Mammary epithelial cell (primary cell): ENCODE data around the gene PODN.

Experiments
- EZH2 ChIP-seq: IDR thresholded peaks from 2 replicates; pipeline ENCODE4 v1.6.1; 2012; ENCODE audit warnings: low read length, inconsistent platforms, borderline replicate concordance
- TF ChIP-seq, protein P1 (sequence below), 2 donors: IDR thresholded peaks in 1 of 2; conservative IDR thresholded peaks in 1 of 2; 2 replicates each; pipeline ENCODE4 v1.5.1; 2011 to 2012; ENCODE audit warnings: inconsistent platforms in 2 of 2, low read length in 2 of 2, mild to moderate bottlenecking in 2 of 2, control low read depth in 1 of 2, low read depth in 1 of 2; ENCODE audit not compliant: insufficient read depth in 1 of 2; ENCODE audit errors: extremely low read depth in 1 of 2

GRCh38 chr1:53115403-53116306 is 53.6 kb downstream of the PODN start:
- TF ChIP-seq, protein P1, sequence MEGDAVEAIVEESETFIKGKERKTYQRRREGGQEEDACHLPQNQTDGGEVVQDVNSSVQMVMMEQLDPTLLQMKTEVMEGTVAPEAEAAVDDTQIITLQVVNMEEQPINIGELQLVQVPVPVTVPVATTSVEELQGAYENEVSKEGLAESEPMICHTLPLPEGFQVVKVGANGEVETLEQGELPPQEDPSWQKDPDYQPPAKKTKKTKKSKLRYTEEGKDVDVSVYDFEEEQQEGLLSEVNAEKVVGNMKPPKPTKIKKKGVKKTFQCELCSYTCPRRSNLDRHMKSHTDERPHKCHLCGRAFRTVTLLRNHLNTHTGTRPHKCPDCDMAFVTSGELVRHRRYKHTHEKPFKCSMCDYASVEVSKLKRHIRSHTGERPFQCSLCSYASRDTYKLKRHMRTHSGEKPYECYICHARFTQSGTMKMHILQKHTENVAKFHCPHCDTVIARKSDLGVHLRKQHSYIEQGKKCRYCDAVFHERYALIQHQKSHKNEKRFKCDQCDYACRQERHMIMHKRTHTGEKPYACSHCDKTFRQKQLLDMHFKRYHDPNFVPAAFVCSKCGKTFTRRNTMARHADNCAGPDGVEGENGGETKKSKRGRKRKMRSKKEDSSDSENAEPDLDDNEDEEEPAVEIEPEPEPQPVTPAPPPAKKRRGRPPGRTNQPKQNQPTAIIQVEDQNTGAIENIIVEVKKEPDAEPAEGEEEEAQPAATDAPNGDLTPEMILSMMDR (conservative IDR thresholded peaks at IDR 0.05 in 1 of 2, IDR thresholded peaks at IDR 0.05 in 1 of 2; ENCODE audit: extremely low read depth in 1 of 2, insufficient read depth in 1 of 2, low read depth in 1 of 2, low read length in 2 of 2) = no peak
- TF ChIP-seq EZH2 = no peak
